ENCODE data around the gene SCUBE1.
A peak's percentile ranks its signal among the peaks of the same experiment; 100 is the strongest.
"Not testable (repeated sequence)": the region's sequence is repeated elsewhere in the genome, so short reads cannot be mapped to it uniquely, and the experiment has no call there.

The SCUBE1 gene

DNA sequence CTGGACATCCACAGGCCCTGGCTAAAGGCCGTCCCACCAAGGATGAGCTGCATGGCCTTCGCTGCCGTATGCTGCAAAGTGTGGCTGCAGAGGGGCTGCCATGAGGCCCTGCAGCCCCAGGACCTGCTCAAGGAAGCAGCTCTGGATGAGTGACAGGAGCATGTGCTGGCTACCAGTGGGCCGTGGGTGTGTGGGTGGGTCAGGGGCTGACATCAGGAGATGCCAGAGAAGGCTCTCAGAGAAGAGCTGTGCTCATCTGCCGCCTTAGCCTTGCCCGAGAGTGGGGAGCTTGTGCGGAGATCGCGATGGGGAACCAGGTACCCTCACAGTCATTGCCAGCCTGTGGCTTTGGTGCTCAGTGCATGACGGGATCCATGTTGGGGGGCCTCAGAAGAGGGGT lies 41.3 kb downstream of the SCUBE1 start:
- no peak for DNase-seq (ENCODE audit: low spot score)

DNA sequence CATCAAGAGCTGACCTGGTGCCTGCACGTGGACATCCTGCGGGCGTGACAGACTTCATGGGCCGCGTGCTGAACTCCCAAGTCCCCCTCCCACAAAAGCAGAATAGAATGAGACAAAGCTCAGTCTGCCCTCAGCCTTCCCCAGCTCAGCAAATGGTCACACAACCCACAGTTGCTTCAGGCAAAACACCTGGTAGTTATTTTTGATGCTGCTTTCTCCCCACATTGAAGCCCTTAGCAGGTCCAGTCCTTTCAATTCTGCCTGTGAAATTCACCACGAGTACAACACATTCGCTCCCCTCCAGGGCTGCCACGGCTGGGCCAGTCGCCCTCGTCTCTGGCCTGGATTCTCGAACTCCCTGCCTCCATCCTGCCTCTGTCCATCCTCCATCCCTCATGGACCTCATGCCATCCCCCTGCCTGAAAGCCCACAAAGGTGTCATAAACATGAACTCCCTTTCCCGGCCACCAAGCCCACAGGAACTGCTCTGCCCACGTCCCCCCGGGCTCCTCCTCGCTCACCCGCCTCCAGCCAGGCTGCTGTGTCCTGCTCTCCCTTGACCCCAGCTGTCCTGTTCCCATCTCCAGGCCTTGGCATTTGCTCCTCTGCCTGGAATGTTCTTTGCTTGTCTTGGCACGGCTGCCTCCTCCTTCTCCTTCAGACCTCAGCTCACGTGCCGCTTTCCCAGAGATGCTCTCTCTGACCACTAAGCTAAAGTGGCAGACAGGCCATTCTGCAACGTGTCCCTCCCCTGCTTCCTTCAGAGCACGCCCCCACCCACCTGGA lies 42.1 kb downstream of the SCUBE1 start:
- DNase-seq (ENCODE audit: low spot score): no peak

DNA sequence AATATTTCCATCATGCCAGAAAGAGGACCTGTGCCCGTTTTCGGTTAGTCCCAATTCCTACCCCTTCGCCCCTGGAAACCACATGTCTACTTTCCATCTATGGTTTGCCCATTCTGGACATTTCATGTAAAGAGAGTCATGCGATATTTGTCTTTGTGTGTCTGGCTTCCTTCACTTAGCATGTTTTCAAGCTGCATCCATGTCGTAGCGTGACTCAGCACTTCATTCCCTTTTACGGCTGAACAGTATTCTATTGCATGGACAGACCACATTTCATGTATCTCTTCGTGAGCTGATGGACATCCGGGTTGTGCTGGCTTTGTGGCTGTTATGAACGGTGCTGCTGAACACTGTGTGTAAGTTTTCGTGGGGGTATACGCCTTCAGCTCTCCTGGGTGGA lies 43.4 kb downstream of the SCUBE1 start:
- no peak for DNase-seq (ENCODE audit: low spot score)

DNA sequence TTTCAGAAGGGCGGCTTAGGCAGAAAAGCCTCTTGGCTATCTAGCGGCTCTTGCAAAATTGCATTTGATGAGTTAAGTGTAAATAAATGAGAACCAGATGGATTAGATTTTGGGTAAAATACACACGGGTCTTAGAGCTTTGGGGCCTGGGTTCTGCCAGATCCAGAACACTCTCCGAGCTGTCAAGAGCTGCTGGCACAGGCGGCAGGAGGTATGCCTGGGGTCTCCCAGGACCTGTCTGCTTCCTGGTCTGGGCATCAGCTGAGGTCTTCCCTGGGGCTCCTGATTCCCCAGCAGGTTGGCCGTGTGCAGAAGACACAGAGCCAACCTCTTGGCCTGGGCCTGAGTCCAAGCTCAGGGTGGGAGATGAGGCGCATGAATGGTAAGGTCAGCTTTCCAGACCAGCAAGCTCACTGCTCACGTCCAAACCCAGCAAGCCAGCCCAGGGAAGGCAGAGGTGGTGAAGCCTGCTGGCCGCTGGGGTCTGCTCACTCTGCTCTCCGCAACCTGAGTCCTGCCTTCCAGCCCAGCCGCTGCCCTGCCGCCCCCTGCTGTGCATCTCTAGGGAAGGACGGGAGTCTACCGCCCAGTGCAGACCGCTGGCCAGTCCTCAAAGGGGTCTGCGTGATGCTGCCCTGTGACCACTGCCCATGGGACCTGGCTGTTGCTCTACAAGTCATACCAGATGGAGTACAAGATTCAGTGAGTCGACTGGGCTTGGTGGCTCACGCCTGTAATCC lies 44.9 kb downstream of the SCUBE1 start:
- no peak for DNase-seq (ENCODE audit: low spot score)

DNA sequence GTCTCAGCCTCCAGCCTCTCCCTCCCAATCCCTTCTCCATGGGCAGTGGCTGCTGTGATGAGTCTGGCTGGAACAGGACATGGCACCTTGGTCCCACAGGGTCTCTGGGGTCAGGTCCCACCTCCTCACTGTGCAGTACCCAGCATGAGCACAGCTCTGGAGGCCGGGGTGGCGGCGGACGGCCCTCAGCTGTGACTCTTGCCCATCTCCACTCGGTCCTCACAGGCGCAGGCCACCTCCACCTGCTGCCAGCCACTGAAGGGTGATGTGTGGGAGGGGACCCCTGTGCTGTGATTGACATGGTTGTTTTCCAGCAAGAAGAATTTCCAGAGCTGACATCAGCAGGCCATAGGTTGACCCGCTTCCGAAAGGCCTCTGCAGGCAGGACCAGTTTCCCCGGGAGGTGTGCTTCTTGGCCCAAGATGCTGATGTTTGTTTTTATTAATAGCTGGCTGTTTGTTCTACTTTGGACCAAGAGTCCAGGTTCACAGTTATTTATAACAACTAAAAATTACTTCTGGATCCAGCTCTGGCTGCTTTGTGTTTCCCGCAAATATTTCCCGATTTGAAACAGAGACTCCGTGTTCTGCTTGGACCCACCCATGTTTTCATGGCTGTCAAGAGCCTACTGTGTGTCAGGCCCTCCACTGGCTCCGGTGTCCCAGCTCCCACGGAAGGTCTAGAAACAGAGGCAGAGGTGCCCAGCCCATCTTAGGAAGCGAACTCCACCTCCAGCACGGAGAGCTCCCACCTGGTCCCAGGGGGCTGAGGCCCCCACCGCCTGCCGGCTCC lies 45.7 kb downstream of the SCUBE1 start:
- no peak for DNase-seq (ENCODE audit: low spot score)

DNA sequence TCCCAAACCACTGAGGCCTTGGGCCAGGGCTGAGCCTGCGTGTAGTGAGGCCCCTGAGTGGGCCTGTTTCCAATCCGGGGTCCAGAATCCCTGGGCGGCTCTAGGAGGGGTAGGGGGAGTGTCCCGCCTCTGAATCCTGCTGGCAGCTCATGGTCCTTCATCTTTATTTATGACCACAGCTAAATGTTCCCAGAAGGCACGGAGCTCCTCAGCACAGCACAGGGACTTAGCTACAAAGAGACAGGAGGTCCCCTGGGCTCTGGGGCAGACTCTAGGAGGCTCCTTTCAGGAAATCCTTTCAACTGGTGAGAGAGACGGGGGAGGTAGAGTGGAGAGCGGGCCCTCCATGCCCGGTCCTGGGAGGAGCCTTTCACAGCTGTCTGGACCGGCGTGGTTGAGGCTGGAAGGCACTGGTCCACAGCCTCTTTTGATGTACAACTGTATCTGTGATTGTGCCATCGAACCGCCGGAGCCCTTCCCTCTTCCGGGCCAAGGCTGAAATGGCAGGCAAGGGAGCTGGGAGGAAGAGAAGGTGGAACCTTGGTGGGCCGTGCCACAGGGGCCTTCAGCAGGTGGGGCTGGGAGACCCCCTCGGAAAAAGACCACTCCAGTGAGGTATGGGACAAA lies 46.8 kb downstream of the SCUBE1 start:
- DNase-seq (ENCODE audit: low spot score): no peak

DNA sequence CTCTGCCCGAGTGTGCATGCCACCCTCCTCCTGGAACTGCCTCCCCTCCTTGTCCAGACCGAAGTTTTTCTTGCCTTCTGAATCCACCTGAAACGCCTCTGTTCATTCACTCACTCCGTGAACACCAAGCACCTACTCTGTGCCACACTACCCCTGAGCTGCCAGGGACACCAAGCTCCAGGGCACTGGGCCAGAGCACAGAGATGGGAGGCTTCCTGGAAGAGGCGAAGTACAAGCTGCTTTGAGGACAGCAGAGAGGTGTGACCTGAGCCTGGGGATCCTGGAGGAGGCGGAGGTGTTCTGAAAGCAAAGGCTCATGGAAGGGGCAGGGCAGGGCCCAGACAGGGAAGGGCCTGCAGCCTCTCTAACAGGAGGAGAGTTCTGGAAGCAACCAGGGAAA lies 47.5 kb downstream of the SCUBE1 start:
- DNase-seq (ENCODE audit: low spot score): no peak

DNA sequence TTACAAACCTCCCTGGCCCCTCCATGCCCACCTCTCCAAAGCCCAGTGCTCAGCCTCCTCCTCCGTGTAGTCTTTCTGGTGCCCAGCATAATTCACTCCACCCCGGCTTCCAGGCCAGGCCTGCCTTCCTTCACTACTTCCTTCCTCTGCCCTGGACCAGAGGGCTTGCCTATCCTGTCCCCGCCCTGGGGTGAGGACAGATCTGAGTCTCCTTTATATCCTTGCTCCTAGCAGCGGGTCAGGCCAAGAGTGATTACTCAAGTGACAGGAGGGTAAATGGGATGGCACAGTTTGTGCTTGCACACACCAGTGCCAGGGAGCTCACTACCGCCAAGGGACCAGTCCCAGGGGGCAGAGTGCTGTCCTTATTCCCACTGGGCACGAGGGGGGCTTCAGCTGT lies 48.0 kb downstream of the SCUBE1 start:
- DNase-seq (ENCODE audit: low spot score): peak; percentile 33

DNA sequence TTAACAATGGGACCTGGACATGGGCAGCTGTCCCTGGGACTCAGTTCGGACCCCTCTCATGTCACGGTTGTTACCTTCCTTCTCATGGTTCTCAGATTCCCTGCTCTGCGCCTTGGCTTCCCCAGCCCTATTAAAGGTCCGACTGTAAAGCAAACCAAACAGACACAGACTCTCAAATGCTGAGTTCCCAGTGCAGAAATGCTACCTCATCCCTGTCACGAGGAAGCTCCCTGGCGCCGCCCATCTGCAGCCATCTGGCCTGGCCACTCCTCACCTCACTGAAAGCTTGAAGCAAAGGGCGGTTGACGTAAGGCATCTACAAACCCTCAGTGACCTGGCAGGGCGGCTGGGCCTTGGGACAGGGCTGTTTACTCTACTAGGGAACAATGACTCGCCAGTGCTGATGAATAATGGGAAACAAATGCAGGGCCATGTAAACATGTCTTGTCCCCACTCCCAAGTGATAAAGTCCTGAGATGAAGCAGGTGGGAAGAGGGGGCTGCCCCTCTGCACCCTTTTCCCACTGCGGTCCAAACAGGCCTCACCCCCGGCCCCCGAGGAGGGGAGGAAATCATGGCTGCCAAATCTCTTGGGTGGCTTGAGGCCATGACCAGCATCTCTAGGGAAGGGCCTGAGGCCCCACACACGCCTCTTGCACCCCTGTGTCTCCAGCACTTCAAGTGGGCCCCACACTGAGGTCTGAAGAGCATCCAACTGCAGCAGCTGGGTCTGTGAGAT lies 49.3 kb downstream of the SCUBE1 start:
- peak; percentile 59 for DNase-seq (ENCODE audit: low spot score)

DNA sequence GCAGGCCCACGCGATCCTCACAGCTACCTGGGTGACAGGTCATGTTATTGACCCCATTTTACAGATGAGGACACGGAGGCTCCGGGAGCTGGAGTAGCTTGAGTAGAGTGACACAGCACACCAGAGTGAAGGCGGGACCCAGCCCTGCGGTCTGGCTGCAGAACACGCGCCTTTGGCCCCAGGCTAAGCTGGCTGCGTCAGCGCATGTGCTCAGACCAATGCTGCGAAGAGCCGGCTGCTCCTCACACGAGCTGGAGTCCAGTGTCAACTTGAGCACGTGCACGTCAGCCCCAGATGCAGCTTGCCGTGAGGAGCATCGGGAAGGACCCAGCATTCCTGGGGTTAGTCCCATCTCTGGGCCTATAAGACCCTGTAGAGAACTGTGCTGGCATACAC lies 49.9 kb downstream of the SCUBE1 start:
- no peak for DNase-seq (ENCODE audit: low spot score)

DNA sequence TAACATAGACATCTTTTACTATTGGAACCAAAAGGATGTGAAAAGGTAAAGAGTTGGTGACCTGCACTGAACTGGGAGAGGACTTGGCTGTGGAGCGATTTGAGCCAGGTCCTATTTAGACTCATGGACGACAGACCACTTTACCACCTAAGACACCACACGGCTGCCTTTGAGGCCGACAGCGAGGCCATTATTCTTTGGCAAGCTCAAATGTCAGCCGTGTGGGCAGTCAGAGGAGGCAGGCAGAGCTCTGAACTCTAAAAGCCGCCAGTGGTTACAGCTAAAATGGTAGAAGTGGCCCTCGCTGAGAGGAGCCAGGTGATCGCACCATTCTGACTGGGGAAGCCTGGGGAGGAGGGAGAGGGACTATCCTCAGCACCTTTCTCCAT lies 50.5 kb downstream of the SCUBE1 start:
- no peak for DNase-seq (ENCODE audit: low spot score)

DNA sequence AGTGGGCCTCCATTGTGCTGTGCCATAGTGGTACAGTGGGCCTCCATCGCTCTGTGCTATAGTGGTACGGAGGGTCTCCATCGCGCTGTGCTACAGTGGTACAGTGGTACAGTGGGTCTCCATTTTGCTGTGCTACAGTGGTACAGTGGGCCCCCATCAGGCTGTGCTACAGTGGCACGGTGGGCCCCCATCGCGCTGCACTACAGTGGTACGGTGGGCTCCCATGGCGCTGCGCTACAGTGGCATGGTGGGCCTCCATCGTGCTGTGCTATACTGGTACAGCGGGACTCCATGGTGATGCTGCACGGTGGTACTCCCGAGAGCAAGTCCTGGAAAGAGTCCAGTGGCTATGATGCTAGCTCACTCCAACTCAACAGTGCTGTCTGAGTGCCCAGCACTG lies 51.8 kb downstream of the SCUBE1 start:
- DNase-seq (ENCODE audit: low spot score): no peak

DNA sequence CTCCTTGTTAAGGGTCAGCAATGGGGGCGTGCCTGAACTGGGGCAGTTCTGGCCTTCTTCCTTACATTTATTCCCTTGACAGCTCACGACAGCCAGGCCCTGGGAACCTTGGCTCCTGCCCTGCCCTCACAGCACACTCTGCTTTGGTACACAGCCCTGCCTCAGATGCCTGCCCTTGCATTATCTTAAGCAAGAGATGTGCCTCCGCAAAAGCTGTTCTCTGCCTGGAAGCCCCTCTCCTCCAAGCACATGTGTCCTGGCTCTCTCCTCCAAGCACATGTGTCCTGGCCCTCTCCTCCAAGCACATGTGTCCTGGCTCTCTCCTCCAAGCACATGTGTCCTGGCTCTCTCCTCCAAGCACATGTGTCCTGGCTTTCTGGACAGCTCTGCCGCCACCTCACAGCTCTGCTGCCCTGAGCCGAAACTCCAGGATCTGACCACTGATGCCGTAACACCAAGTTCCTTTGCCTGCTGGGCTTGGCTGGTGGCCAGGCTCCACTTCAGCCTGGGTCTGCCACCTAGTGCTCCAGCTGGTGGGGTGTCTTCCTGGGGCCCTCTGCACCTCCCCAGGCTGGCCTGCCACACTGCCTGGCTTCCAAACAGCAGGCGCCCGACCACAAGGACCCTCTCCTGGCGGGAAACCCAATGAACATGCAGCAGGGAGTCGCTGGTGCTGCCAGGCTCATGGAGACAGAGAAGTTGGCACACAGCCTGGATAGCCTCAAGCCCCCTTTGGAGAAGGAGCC lies 53.0 kb downstream of the SCUBE1 start:
- no peak for DNase-seq (ENCODE audit: low spot score)

DNA sequence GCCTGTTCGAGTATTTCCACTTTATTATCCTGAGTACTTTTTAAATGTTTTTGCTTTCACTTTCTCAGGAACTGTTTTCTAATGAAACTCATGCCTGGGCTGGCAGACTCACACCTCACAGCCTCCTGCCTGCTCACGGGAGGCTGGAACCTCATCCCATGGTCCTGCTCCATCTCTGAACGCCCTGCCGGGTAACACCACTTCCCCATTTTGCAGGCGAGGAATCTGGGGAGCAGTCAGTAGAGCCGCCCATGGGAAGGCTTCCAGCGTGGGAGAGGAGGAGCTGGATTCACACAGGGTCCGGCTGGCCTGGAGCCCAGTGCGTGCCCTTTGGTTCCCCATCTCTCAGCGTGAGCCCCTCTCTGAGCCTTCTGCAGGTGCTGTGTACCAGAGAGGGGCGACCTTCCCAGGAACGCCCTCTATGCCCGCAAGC lies 53.6 kb downstream of the SCUBE1 start:
- DNase-seq (ENCODE audit: low spot score): no peak

DNA sequence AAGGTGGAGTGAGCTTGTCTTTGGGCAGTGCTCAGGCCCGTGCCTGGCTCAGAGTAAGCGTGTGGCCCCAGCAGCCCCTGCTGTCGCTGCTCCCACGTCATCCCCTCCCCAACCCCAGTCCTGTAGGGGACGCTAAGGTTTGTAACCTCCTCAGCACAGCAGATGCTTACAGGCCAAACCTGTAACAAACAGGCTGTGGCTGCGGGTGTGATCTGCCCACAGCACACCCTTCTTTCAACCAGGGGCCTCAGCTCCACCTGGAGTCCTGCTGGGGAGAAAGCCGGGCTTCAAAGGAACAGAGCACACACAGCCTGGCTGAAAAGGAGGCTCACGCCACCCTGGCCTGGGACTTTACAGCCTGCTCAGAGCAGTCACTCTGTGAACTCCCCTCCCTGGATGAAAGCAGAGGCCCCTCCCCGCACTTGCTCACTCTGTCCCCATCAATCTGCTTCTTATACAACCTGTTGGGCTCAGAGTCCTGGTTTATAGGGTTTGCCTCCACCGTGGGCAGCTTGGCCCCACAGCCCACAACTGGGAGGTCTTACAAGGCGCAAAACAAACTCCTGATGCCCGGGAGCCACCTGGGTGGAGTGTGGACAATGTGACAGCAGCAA lies 54.3 kb downstream of the SCUBE1 start:
- DNase-seq (ENCODE audit: low spot score): no peak

DNA sequence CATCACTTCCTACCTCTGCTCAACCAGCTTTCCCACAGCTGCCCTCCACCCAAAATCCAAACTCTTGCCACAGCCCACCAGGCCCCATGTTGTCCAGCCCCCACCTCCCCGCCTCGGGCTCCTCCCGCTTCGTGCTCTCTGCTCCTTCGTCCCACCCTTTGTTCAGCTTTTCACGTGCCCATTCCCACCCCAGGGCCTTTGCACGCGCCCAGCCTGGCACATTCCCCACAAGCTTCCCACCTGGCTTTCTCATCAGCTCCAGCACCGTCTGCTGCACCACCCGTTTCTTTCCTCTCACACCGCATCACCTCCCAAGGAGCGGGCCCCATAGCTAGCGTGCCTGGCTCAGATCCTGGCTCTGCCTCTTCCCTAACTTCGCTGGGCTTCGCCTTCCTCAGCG lies 54.8 kb downstream of the SCUBE1 start:
- no peak for DNase-seq (ENCODE audit: low spot score)

DNA sequence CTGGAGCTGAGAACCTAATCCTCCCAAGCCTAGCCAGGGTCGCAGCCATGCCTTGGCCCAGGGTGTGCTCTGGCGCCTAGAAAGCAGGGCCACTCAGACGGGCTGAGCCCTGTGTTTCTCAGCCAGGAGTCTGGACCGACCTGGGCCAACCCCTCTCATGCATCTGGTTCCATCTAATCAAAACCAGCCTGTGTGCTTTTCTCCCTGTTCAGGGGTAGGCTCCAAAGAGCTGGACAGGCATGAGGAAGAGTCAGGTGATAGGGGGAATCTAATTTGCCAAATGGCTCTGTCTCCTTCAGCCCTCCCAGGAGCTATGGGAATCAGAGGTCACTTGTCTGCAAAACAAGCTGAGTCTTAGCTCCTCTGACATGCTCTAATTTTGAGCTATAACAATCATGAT lies 55.7 kb downstream of the SCUBE1 start:
- DNase-seq (ENCODE audit: low spot score): no peak

DNA sequence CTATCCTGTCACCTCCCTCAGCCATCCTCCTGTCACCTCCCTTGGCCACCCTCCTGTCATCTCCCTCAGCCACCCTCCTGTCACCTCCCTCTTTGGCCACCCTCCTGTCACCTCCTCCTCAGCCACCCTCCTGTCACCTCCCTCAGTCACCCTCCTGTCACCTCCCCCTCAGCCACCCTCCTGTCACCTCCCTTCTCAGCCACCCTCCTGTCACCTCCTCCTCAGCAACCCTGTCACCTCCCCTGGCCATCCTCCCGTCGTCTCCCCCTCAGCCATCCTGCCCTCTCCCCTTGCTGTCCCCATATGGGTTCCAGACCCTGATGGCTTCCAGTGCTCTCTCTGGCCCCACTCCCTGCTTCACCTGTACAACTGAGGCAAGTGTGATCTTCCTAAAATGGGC lies 61.8 kb downstream of the SCUBE1 start:
- no peak for DNase-seq (ENCODE audit: low spot score)

DNA sequence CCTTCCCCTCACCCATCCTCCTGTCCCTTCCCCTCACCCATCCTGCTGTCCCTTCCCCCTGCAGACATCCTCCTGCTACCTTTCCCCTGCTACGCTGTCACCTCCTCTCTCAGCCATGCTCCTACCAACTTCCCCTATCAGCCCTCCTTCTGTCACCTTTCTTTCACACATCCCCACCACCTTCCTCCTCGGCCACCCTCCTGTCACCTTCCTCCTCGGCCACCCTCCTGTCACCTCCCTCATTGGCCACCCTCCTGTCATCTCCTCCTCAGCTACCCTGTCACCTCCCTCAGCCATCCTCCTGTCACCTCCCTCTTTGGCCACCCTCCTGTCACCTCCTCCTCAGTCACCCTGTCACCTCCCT lies 62.7 kb downstream of the SCUBE1 start:
- DNase-seq (ENCODE audit: low spot score): not testable (repeated sequence)

DNA sequence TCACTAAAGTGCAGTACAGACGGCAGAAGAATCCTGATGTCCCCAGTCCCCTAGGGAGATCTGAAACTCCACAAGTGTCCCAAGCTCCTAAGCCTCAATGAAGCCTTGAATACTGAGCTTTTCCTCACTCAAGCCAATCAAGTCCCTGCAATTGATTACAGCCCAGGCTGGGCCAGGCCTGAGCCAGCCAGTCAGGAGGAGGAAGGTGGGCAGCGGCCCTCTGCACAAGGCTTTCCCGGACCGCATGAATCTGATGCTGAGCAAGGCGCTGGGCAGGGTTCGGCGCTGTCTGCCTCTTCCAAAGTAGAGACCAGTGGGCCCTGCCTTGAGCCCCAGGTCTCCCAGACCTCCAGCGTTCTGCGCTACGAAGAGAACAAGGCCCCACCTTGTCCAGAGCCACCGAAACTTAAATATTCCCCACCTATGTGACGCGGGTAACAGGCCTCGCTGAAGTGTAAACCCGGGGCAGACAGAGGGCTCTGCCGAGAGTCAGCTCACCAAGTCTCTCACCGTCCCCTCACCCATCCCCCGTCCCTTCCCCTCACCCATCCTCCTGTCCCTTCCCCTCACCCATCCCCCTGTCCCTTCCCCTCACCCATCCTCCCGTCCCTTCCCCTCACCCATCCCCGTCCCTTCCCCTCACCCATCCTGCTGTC lies 63.2 kb downstream of the SCUBE1 start:
- no peak for DNase-seq (ENCODE audit: low spot score)

Measured in kidney capillary endothelial cell (primary cell).